HG02970 (cell line): ENCODE measurements around the gene PNPLA4.

Source experiments
- ATAC-seq: cut with Tn5 transposase; IDR thresholded peaks from one replicate; pipeline ENCODE4 v1.9.1; 2021; ENCODE audit warnings: mild to moderate bottlenecking, moderate library complexity, moderate number of reproducible peaks; ENCODE audit not compliant: unreplicated experiment, low FRiP score

The PNPLA4 gene, protein sequence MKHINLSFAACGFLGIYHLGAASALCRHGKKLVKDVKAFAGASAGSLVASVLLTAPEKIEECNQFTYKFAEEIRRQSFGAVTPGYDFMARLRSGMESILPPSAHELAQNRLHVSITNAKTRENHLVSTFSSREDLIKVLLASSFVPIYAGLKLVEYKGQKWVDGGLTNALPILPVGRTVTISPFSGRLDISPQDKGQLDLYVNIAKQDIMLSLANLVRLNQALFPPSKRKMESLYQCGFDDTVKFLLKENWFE

DNA sequence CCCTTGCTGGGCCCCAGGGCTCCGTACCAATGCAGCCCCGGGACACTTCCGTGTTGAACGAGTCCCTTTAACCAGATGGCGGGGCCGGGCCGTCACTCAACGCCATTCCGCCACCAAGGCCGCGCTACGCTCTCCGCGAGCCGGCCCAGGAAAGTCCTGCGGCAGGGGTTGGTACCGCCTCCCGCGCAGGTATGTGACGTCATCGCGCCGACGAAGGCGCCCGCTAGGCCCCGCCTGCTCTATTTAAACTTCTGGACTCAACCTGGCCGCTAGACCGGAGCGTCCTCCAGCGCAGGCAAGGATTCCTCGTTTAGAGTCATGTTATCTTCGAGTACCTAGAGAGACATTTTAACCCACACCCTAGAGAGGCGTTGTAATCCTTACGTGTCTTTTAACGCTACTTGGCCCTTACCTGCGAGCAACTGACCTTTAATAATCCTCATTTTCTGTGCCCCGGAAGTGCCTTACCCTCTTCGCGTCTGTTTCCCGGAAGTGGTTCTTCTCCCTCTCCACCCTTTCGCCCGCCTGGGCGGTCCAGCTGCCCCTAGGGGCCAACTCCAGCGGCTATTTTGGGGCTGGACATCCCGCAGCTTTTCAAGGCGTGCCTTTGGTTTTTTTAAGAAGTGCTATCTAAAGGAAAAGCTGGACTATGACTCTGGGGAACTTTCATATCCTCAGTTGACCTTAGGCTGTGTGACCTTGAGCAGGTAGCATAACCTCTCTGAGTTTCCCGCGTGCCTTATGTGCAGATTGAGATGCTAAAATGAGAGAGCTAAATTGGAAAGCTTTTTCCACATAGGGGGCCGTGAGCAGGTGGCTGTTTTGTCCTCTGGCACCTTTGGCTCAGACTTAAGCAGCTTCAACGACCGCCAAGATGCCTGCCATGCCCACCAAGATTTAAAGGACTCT lies at the start of gene PNPLA4:
Gene PNPLA4 (minus strand): TSS at position 155 of the 909 bp plus-strand sequence. CDS start 1,294 bp downstream, outside the sequence.
- ATAC-seq = peak; percentile 98

GRCh38 chrX:7972586-7972985 lies 45.4 kb upstream of the PNPLA4 start:
- ATAC-seq = no peak

DNA sequence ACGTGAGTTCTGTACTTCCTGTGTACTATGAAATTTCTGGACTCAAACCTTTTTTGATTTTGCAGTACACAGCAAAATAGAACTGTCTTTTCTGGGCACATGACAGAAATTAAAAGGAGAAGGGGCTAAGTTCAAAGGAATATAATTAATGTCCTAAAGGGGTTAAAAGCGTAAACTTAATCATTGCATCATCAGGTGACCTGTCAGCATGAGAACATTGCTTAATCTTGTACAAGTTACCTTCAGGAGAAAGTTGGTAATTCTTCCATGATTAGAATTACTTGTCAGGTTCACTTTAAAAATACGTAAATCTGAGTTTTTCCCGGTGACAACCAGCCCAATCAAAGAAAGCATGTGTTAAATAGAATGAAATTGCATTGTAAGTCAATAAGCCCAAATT lies 43.2 kb upstream of the PNPLA4 start:
- ATAC-seq = no peak

DNA sequence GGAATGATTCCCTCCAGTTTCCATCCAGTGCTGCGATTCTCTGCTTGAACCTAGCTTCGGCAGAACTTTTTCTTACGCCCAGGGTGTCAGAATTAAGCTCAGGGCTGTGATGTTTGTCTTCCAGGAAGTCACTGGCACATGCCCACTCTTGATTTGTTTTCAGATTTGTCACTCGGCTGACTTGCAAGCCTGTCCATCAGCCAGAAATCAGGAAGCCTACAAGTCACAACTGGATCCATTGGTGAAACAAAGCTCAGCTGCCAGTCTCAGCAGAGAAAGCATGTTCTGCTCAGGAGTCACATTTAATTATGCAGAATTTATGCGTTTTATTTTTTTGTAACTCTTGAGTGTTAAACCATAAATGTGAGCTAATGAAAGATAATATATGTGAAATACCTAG lies 38.2 kb upstream of the PNPLA4 start:
- no peak for ATAC-seq

DNA sequence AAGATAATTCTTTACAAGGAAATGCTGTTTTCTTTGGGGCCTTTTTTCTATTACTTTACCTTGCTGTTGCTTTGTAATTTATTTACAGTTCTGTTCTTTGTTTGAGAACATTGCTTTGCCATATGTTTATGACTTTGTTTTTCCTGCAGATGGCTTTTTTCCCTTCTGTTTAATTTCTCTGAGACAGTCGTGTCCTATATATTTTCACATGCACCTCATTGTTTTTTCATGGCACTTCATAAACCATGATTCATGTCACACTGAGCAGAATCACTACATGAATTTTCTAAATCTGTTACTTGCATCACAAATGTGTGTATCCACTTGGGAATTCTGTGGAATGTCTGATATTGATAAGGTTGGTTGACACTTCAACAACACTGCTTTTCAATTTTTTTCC lies 33.0 kb upstream of the PNPLA4 start:
- no peak for ATAC-seq

GRCh38 chrX:7953446-7953845 lies 26.2 kb upstream of the PNPLA4 start:
- no peak for ATAC-seq

GRCh38 chrX:7950865-7951264 lies 23.7 kb upstream of the PNPLA4 start:
- peak; percentile 86 for ATAC-seq

DNA sequence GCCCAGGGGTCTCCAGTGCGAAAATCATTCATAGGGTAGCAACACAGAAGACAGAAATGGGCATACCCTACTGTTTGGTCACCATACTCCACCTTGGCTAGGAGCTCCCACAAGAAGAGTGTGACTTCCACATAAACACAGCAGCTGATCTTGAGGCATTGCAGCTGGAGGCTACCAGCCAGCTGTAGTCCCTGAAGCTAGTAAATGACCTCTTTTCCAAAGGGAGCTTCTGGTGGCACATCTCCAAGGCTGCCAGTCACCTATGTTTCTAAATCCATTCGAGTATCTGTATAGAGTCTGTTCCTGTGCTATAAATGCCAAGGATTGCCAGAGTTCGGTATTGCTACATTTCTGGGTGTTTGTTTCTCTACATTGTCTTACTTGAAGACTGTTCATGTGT lies 21.3 kb upstream of the PNPLA4 start:
- ATAC-seq = no peak

GRCh38 chrX:7946960-7947359 lies 19.7 kb upstream of the PNPLA4 start:
- no peak for ATAC-seq

DNA sequence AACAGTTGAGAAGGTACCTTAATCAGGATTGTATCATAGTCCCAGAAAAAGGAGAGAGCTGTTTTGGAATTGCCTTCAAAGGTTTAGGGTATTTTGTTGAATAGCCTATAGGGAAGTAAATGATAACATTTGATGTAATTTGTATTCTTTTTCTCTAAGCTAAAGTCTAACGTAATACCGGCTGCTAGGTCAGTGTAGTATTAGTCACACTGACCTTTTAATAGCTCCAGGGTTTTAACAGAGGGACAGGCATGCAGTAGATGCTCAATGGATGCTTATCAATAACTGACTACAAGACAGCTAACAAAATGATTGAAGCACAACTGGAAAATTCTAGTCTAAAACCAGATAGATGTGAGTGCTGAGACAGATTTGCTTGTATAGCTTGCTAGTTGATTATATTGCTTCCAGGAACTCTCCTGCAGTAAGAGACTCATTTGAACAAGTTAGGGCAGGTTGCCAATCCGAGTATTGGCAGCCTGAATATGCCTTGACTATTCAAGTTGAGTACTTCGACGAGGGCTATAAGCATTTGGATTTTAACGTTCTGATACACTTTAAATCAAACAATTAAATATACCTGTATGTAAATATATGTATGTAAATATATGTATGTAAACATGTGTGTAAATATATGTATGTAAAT lies 16.5 kb upstream of the PNPLA4 start:
- ATAC-seq = no peak

- ATAC-seq = no peak
Measured at GRCh38 chrX:7941390-7942042, 14.3 kb upstream of the PNPLA4 start.

GRCh38 chrX:7934026-7934425 lies 6.8 kb upstream of the PNPLA4 start:
- no peak for ATAC-seq

- ATAC-seq = no peak
Measured at GRCh38 chrX:7926914-7927258, 327 bp downstream of the PNPLA4 start.

DNA sequence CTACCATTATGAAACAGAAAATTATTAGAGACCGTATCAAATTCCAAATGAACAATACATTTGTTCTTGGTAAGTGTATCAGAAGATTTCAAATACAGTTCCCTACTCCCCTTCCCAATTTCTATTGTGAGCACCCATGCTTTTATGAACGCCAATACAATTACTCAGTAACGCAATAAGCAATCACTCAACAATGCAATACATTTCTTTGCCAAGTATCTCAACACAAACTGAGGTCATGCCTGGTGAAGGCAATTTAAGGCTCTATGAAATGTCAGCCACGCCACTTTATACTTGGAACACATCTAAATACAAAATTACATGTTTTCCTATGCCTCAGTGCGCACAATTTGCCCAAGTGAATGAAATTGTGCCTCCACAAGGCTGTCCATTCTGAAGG lies 712 bp downstream of the PNPLA4 start:
- no peak for ATAC-seq

GRCh38 chrX:7925867-7926472 lies 1.2 kb downstream of the PNPLA4 start:
- ATAC-seq = no peak

GRCh38 chrX:7921750-7922149 lies 5.5 kb downstream of the PNPLA4 start:
- ATAC-seq = no peak

GRCh38 chrX:7908821-7909220 lies 18.4 kb downstream of the PNPLA4 start:
- ATAC-seq = no peak

- no peak for ATAC-seq
Measured at GRCh38 chrX:7904562-7904961, 22.7 kb downstream of the PNPLA4 start.

DNA sequence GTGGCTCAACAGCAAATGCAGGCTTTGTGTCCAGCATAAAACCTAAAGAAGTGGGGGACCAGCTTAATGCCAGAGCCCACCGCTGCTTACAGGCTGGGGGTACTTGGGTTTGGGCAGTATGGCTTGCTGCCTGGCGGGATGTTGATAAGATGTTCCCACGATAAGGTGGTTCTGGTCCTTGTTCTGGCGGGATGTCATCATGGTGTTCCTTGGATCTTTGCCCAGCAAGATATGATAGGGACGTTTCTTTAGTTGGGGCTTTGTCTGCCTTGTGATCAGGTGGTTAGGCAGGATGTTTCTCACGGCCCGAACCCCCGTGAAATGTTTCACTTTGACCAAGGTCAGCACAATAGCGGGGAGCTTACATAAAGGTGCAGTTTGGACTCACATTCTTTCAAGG lies 35.3 kb downstream of the PNPLA4 start:
- no peak for ATAC-seq

- ATAC-seq = no peak
Measured at GRCh38 chrX:7889680-7890079, 37.5 kb downstream of the PNPLA4 start.

DNA sequence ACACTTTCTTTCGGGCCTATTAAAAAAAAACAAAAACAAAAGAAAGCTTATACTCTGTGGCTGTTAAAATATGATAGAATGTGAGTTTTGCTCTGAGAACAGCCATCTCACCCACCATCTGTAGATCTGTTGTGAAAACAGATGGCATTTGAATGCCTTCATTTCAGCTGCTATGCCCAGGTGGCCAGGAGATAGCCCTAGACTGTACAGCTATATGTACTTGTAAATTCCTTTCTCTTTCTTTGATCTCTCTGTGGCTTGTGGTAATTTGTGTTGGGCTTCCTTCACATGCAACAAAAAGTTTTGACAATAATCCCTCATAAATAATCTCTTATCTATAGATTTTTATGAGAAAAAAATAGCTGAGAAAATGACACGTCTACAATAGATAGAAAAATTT lies 38.1 kb downstream of the PNPLA4 start:
- ATAC-seq = no peak
